HuH-7.5 (cell line): ENCODE measurements around the gene DNASE2.
"Not testable (repeated sequence)": the region's sequence is repeated elsewhere in the genome, so short reads cannot be mapped to it uniquely, and the experiment has no call there.

Source experiments
- DNase-seq: peaks from one replicate; pipeline ENCODE4 v3.0.0; 2011; ENCODE audit warnings: low spot score

The DNASE2 gene

GRCh38 chr19:12881172-12881808 is at the start of gene DNASE2:
DNASE2 (minus strand) TSS chr19:12881449; CDS start chr19:12881375, 74 bp downstream.
- DNase-seq, result peak; percentile 99

GRCh38 chr19:12930002-12930645 is 48.9 kb upstream of the DNASE2 start:
- no peak for DNase-seq

DNA sequence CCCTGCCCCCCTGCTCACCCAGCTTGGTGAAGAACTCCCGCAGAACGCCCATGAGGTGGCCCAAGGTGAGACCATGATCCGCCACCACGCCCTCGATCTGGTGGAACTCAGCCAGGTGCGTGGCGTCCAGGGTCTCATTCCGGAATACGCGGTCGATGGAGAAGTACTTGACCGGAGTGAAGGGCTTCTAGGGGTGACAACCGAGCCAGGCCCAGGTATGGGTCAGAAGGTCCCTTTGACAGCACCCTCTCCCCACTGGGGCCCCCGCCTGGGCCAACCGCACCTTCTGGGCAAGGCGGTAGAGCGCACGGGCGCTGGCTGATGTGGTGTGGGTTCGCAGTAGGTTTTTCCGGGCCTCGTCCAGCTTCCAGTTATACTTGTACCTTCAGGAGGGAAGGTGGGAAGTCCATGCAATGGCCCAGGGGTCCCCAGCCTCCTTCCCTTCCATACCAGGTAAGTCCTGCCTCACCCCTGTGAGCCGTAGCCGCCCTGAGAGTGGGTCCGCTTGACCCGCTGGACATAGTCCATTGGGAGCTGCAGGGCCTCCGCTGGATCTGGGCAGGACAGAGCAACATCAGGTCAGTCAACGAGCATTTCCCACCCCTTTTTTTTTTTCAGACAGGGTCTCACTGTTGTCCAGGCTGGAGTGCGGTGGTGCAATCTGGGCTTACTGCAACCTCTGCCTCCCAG is 43.5 kb upstream of the DNASE2 start:
- no peak for DNase-seq

DNA sequence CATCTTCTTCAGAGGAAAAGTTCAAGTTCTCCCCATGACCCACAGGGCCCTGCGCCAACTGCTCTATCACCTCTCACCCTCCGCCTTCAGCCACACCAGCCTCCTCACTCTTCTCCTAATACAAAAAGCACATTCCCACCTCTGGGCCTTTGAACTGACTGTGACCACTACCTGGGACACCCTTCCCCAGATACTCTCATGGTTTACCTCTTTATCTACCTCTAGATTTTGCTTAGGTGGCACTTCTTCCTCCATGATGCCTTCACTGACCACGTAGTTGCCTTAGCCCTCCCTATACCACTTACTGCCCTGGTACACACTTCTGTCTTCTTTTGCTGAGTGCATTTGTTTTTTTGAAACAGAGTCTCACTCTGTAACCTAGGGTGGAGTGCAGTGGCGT is 41.7 kb upstream of the DNASE2 start:
- DNase-seq, result no peak

DNA sequence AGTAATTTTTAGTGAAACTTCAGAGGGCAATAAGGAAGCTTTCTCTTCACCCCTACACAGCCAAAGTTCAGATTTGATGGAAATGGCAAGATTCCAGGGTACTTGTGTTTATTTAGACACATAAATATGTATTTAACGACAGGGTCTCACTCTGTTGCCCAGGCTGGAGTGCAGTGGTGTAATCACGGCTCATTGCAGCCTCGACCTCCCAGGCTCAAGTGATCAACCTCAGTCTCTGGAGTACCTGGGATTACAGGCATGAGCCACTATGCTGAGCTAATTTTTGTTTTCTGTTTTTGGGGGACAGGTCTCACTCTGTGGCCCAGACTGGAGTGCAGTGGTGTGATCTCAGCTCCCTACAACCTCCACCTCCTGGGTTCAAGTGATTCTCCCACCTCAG is 39.8 kb upstream of the DNASE2 start:
- DNase-seq, result no peak

GRCh38 chr19:12918253-12918652 is 37.0 kb upstream of the DNASE2 start:
- no peak for DNase-seq

GRCh38 chr19:12915860-12916259 is 34.6 kb upstream of the DNASE2 start:
- not testable (repeated sequence) for DNase-seq

DNA sequence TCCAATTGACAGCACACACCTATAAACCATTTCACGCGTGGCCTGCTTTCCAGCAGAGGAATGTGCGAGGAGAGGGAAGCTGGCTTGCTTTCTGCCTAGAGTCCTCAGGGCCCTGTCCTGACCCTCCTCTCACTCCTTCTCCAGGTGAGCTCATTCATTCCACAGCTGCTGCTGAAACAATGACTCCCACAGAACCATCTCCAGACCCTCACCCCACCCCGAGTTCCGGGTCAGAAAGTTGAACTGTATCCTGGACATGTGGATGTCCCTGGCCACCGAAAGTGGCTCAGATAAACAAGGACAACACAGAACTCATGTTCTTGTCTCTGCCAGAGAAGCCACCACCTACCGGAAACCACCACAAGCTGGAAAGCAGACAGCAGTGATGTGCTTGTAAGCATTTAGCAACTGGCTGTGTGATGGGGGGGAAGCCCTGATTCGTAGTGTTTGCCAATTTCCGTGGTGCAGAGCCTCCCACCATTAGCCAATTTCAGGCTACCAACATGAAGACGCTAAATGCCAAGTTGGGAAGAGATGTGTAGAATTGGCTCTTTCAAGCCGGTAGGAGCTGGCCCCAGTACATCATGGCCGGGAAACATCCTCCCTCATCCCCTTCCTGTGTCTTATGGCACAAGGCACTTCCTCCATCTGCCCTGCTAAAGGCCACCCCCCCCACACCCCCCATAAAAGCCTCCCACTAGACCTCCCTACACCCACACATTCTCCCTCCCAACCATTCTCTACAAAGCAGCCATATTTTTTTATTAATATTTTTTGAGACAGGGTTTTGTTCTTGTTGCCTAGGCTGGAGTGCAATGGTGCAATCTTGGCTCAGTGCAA is 32.8 kb upstream of the DNASE2 start:
- DNase-seq, result no peak

DNA sequence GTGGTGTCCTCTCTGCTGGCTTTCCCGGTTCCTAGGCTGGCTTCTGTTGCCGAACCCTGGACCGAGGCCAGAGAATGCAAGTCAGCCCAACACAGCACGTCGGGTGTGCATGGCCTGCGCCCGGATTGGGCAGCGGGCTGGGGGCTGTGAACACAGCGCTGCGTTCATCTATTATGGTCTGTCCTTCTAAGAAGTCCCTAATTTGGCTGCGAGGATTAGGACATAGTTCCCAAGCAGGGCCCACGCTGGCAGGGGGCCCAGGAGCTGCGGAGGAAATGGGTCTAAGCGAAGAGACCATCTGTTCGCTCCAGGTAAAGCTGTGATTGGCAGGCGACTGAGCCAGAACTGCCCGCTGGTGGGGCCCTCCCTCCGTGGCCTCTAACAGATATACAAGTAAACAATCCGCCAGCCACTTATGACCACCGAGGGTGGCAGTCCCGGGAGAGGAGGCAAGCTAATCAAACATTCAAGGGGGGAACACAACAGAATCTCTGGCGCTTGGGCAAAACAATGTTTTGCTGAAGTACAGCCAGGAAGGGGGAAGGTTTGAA is 31.8 kb upstream of the DNASE2 start:
- no peak for DNase-seq

GRCh38 chr19:12912571-12912970 is 31.3 kb upstream of the DNASE2 start:
- no peak for DNase-seq

- no peak for DNase-seq
These were observed 25.9 kb upstream of the DNASE2 start for GRCh38 chr19:12907166-12907565.

DNA sequence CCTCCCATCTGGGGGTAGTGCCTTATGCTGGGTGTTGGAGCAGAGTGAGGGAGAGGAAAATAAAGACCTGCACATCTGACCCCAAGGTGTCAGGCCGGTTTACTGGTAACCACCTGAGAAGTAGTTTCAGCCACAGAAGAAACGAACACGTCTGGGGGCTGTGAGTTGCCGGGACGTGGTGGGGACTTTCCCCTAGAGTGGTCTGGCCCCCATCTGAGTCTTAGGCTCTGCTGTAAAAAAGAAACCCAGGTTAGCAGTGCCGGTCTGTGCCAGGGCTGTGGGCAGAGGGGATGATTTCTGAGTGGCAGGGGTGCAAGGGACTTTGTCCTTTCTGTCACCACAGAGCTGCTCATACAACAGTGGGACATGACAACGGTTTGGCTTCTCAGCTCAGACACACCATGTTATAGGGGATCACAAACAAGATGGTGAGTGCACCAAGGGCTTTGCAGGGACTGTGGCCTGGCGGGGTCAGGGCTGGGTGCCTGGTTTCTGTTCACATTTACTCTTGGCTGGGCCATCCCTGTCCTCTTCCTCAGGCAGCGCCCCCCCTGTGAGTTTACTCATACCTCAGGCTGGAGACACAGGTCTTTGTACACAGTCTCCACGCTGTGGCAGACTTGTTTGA is 18.8 kb upstream of the DNASE2 start:
- DNase-seq, result no peak

DNA sequence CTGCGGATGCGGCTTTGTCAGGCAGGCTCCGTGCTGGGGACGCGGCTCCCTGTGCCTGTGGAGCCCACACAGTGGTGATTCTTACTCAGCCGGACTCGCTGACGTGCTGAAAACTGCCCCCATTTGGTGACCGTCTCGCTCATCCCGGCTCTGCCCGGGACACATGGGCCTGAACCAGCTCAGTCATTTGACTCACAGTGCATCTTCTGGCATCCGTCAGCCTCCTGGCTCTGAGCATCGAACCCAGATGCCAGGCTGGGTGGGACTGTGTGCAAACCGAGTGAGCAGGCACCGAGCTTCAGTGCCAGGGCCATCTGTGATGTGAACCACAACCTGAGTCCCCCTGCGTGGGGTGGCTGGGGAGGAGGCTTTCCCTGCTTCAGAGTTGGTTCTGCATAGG is 15.2 kb upstream of the DNASE2 start:
- DNase-seq, result no peak

- no peak for DNase-seq
These were observed 12.3 kb upstream of the DNASE2 start for GRCh38 chr19:12893582-12893981.

DNA sequence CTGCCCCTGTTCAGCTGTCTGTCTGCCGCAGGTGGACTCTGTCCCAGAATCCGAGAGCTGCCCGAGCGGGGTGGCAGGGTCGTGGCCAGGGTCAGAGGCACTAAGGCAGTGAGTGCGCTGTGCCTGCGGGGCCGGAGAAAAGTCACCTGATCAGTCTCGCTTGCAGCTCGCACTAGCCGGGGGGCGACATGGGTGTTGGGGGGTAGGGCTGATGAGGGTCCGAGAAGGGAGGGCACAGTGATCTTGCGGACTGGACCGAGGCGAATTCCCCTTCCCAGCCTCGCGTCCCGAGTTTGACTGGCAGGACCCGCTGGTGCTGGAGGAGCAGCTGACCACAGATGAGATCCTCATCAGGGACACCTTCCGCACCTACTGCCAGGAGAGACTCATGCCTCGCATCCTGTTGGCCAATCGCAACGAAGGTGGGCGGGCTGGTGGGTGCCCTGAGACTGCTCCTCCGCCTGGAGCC is 10.3 kb upstream of the DNASE2 start:
- no peak for DNase-seq

GRCh38 chr19:12890787-12891552 is 9.7 kb upstream of the DNASE2 start, which contains the start of gene GCDH:
GCDH (plus strand) TSS chr19:12891160; CDS start chr19:12891305, 145 bp downstream.
- peak; percentile 100 for DNase-seq

- not testable (repeated sequence) for DNase-seq
These were observed 9.1 kb upstream of the DNASE2 start for GRCh38 chr19:12890299-12890786.

GRCh38 chr19:12888006-12888603 is 6.9 kb upstream of the DNASE2 start:
- DNase-seq, result no peak

DNA sequence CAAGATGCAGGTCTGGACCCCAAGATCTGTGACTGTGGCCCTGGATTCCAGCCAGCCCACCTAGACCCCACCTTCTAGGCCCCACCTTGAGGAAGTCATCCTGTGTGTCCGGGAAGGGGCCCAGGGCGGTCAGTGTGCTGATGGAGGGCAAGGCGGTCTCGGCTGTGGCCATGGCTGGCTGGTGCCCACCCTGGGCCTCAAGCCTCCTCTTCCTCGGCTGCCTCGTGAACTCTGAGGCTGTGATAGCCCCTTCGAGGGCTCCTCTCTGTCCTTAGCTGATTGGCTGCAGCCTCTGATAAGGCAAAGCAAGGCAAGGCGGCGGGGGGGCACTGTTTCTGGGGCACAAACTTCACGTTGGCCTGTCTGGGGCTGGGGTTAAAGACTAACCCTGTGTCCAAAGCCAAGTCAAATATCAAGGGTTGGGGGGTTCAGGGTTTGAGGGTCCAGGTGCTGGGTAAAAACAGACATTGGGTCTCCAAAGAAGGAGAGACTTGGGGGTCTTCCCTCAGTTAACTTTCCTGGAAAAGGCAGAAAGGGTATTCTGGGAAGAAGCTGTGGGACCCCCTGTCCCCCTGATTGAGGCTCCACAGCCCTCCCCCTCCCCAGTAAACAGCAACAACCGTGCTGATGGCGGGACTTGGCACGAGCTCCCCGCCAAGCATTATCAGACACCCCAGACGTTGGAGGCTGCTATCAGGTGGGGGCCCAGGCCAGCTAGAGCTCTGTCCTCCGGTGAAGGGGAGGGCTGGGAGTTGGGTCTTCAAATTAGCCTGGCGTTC is 5.9 kb upstream of the DNASE2 start, which contains the start of gene KLF1:
KLF1 (minus strand) TSS at position 233 of the 779 bp plus-strand sequence; CDS start at position 172, 61 bp downstream.
- no peak for DNase-seq
